IPS DF 4.7 (cell line): ENCODE results near the gene TMPRSS11E.
"Not testable (repeated sequence)": the region's sequence is repeated elsewhere in the genome, so short reads cannot be mapped to it uniquely, and the experiment has no call there.

Experiments
- DNase-seq: peaks from one replicate; pipeline ENCODE4 v3.0.0-alpha.2; 2013; ENCODE audit warnings: low spot score; ENCODE audit errors: extremely low read depth

TMPRSS11E gene

GRCh38 chr4:68461790-68462189 is 14.5 kb downstream of the TMPRSS11E start:
- no peak for DNase-seq

GRCh38 chr4:68462691-68463090 is 15.4 kb downstream of the TMPRSS11E start:
- DNase-seq = no peak

DNA sequence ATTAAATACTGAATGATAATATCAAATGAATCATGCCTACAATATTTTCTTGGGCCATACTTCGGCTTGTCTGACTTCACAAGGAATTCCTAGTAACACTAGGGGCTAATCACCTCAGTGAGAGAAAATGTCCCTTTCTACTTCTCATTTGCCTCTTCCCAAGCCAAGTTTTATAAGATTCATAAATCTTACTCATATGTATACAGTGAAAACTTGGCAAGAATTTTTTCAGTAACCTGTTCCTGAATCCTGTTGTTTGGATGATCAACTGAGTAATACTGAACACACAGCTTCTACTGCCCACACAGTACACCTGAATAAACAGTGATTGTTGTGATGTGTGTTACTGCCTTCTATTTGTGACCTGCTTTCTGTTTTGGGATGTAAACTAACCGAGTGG is 16.5 kb downstream of the TMPRSS11E start:
- DNase-seq = no peak

DNA sequence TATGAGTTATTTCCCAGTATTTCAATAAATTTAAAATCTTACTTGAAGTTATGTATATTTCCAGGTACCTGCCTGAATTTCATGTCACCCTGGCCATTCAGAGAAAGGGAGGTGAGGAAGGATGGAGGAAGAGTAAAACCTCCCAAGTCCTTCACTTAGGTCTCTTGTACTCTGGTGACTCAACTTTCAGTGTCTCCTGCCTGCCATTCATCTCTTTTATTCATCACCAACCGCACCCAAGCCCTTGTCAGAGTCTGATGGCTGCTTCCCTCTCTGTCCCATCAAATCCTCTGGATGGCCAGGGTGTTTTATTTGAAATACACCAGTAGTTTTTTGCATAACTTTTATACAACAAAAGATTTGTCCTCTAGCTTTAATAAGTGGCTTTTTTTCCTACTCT is 17.8 kb downstream of the TMPRSS11E start:
- DNase-seq = no peak

DNA sequence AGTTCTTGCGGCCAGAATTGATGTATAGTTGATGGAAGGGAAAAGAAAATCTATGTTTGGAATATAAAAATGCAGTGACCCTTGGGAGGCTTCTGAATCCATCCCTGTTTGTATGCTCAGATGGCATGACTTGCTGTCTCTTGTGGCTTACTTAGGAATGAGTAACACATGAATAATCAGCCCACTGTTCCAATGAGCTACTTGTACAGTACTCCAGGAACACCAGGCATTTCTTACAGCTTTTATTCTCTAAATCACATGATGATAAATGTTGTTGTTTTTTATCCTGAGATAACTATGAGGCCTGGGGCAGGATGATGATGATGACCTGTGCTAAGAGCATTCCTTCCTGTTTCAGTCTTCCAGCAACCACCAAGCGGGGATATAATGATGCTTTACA is 18.9 kb downstream of the TMPRSS11E start:
- no peak for DNase-seq

DNA sequence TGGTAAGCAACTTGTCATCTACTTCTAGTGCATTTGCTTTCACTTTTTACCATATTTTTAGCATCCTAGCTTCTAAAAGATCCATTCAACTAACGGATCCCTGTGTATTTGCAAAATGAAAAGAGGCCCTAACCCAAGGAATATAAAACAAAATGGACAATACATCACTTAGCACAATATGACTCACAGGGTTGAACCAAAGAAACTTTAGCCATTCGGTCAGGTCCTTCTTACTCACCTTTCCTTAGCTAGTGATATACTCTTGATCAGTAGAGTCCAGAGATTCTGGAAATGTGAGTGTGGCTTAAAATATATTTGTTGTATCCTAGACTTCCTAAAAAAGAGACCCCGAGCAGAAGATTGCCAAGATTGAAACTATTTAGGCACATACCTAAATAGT is 19.5 kb downstream of the TMPRSS11E start:
- no peak for DNase-seq

GRCh38 chr4:68469482-68469881 is 22.2 kb downstream of the TMPRSS11E start:
- no peak for DNase-seq

GRCh38 chr4:68476191-68476590 is 28.9 kb downstream of the TMPRSS11E start:
- DNase-seq = no peak

GRCh38 chr4:68489338-68489737 is 42.1 kb downstream of the TMPRSS11E start:
- DNase-seq = no peak

DNA sequence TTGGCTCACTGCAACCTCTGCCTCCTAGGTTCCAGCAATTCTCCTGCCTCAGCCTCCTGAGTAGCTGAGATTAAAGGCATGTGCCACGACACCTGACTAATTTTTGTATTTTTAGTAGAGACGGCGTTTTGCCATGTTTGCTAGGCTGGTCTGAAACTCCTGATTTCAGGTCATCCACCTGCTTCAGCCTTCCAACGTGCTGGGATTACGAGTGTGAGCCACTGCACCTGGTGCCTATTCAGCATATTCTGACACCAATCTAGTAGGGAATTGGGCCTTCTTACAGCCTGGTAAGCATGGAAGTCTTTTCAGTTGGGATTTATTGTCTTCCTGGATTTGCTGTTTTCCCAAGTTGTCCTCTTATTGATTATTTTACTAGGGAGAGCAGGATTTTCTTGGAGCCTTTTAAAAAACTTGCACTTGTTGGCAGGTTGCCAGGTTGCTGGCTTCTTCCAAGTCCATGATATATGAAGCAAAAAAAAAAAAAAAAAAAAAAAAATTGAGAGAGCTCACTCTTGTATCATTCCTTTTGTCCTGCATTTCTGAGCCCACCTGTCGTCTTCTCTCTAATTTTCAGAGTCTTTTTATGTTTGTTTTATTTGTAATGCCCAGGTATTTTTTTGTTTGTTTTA is 43.7 kb downstream of the TMPRSS11E start:
- DNase-seq = no peak

DNA sequence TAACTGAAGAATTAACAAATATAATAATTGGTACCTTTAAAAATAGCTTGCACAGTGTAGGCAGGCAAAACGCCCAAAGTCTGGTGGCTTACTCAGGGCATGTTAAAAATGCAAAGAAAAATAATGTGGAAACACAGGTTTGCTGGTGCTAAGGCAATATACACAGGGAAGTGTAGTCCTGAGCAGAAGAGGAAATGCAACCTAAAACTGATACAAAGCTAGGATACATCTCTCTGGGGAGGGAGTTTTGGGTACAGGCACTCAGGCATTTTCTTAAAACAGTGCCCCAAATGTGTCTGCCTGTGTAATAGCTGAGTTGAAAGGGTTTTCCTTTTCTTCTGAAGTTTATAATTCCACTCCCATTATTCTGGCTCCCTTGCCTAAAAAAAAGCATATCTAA is 47.4 kb downstream of the TMPRSS11E start:
- no peak for DNase-seq

GRCh38 chr4:68498413-68499007 is 51.2 kb downstream of the TMPRSS11E start:
- DNase-seq = peak; percentile 14

- no peak for DNase-seq
Measured at GRCh38 chr4:68499021-68499420, 51.8 kb downstream of the TMPRSS11E start.

DNA sequence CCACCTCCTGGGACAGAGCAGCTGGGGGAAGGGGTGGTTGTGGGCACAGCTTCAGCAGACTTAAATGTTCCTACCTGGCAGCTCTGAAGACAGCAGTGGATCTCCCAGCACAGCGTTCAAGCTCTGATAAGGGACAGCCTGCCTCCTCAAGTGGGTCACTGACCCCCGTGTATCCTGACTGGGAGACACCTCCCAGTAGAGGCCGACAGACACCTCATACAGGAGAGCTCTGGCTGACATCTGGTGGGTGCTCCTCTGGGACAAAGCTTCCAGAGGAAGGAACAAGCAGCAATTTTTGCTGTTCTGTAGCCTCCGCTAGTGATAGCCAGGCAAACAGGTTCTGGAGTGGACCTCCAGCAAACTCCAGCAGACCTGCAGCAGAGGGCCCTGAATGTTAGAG is 56.2 kb downstream of the TMPRSS11E start:
- DNase-seq = not testable (repeated sequence)

DNA sequence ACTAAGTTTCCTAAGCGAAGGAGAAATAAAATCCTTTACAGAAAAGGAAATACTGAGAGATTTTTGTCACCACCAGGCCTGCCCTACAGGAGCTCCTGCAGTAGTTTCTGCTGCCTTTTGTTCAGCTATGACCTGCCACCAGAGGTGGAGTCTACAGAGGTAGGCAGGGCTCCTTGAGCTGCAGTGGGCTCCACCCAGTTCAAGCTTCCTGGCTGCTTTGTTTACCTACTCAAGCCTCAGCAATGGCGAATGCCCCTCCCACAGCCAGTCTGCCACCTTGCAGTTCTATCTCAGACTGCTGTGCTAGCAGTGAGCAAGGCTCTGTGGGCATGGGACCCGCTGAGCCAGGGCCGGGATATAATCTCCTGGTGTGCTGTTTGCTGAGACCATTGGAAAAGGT is 57.6 kb downstream of the TMPRSS11E start:
- DNase-seq = not testable (repeated sequence)

DNA sequence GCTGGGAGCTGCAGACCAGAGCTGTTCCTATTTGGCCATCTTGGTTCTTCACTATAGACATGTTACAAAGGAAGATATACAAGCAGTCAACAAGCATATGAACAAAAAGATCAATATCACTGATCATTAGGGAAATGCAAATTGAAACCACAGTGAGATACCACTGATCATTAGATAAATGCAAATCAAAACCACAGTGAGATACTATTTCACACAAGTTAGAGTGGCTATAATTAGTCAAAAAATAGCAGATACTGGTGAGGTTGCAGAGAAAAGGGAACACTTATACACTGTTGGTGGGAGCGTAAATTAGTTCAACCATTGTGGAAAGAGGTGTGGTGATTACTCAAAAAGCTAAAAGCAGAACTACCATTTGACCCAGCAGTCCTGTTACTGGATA is 58.2 kb downstream of the TMPRSS11E start:
- DNase-seq = not testable (repeated sequence)

GRCh38 chr4:68518889-68519288 is 71.6 kb downstream of the TMPRSS11E start:
- DNase-seq = no peak

DNA sequence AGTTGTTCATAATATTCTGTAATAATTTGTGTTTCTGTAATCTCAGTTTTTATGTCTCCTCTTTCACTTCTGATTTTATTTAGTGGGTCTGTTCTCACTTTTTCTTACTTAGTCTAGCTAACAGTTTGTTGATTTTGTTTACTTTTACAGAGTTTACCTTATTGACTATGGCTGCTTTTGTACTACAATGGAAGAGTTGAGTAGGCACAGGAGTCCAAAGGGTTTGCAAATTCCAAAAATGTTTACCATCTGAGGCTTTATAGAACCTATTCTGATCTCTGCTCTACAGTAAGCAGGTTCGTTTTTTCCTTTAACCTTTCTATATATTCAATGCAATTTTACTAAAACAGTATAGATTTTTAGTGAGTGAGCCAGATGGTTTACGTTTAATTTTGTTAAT is 73.7 kb downstream of the TMPRSS11E start:
- DNase-seq = no peak

DNA sequence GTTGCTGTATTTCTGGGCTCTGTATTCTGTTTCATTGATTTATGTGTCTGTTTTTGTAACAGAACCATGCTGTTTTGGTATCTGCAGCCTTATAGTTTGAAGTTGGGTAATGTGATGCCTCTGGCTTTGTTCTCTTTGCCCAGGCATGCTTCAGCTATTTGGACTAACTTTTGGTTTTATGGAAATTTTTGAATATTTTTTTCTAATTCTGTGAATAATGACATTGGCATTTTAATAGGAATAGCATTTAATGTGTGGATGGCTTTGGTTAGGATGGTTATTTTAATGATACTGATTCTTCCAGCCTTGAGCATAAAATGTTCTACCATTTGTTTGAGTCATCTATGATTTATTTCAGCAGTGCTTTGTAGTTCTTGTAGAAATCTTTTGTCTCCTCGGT is 75.0 kb downstream of the TMPRSS11E start:
- DNase-seq = not testable (repeated sequence)

GRCh38 chr4:68535974-68536373 is 88.7 kb downstream of the TMPRSS11E start:
- DNase-seq = no peak

DNA sequence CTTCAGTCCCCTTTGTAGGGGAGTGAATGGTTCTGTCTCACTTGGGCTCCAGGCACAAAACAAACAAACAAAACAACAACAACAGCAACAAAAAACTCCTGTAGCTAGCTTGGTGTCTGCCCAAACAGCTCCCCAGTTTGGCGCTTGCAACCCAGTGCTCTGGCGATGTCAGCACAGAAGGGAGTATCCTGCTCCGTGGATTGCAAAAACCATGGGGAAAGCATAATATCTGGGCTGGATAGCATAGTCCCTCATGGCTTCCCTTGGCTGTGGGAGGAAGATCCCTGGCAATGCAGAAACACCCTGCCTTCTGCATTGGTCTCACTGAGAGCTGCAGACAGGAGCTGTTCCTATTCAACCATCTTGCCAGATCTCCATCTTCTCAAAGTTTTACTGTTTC is 89.1 kb downstream of the TMPRSS11E start:
- no peak for DNase-seq

- DNase-seq = not testable (repeated sequence)
Measured at GRCh38 chr4:68542742-68543141, 95.5 kb downstream of the TMPRSS11E start.
